K562 (cell line): ENCODE results near the gene DHDH. TPM values are rescaled to one million over a fixed set of nuclear protein-coding genes. Genes with fewer than 3 reads are reported as not detected.

ENCODE experiments used
- ATF3 ChIP-seq, 2 experiments: fragments of 450-650 bp in 1 of 2; sonication (generic) in 1 of 2; formaldehyde crosslinking in 1 of 2; IDR thresholded peaks in 1 of 2; conservative IDR thresholded peaks in 1 of 2; 2 replicates each; pipeline versions ENCODE4 v1.6.1 to v1.8.1; 2016 to 2023; ENCODE audit warnings: mild to moderate bottlenecking in 2 of 2, moderate library complexity in 2 of 2, inconsistent platforms in 1 of 2, missing genetic modification reagents in 1 of 2
- BRF2 ChIP-seq: IDR thresholded peaks from 3 replicates; pipeline ENCODE4 v1.6.1; 2011; ENCODE audit warnings: borderline replicate concordance, mild to moderate bottlenecking; ENCODE audit not compliant: insufficient read length, insufficient read depth
- DACH1 ChIP-seq: fragments of 450-650 bp; IDR thresholded peaks from 2 replicates; pipeline ENCODE4 v1.6.1; 2018; ENCODE audit not compliant: partially characterized antibody
- ERF ChIP-seq: fragments of 450-650 bp; formaldehyde crosslinking; IDR thresholded peaks from 2 replicates; pipeline ENCODE4 v1.4.0; 2020; ENCODE audit warnings: mild to moderate bottlenecking, mixed read lengths
- FOXP1 ChIP-seq: sonication (generic); formaldehyde crosslinking; IDR thresholded peaks from 2 replicates; pipeline ENCODE4 v1.8.0; 2022; ENCODE audit warnings: mild to moderate bottlenecking, missing genetic modification reagents
- HDAC3 ChIP-seq: fragments of 450-650 bp; IDR thresholded peaks from 2 replicates; pipeline ENCODE4 v1.6.1; 2018; ENCODE audit warnings: borderline replicate concordance, mild to moderate bottlenecking, moderate library complexity; ENCODE audit not compliant: partially characterized antibody
- HNRNPH1 ChIP-seq: fragments of 200-400 bp; formaldehyde crosslinking; optimal IDR thresholded peaks from 2 replicates; pipeline ENCODE3; 2017; ENCODE audit warnings: low read depth, mild to moderate bottlenecking, low read length, moderate library complexity
- KDM4B ChIP-seq, 2 experiments: fragments of 450-650 bp in 1 of 2; sonication (generic) in 1 of 2; IDR thresholded peaks; 2 replicates each; pipeline ENCODE4 v1.6.1; 2016 to 2017; ENCODE audit warnings: borderline replicate concordance in 2 of 2, antibody characterized with exemption in 1 of 2, low read depth in 1 of 2, mild to moderate bottlenecking in 1 of 2
- MBD2 ChIP-seq: sonication (generic); IDR thresholded peaks from 2 replicates; pipeline ENCODE4 v1.6.1; 2016; ENCODE audit warnings: low read depth, borderline replicate concordance
- NCOA4 ChIP-seq: fragments of 450-650 bp; IDR thresholded peaks from 2 replicates; pipeline ENCODE4 v1.6.1; 2018; ENCODE audit warnings: mild to moderate bottlenecking; ENCODE audit not compliant: partially characterized antibody
- PCBP1 ChIP-seq: fragments of 200-400 bp; formaldehyde crosslinking; IDR thresholded peaks from 2 replicates; pipeline ENCODE4 v1.6.1; 2018; ENCODE audit warnings: mild to moderate bottlenecking, low read depth, low read length; ENCODE audit not compliant: poor library complexity, severe bottlenecking
- PHTF2 ChIP-seq: fragments of 250-450 bp; sonication (Bioruptor Pico); IDR thresholded peaks from 2 replicates; pipeline ENCODE4 v1.5.0; 2021; ENCODE audit warnings: mild to moderate bottlenecking
- SMARCA5 ChIP-seq: fragments of 450-650 bp; IDR thresholded peaks from 2 replicates; pipeline ENCODE4 v1.6.1; 2016
- SP1 ChIP-seq: sonication (generic); formaldehyde crosslinking; IDR thresholded peaks from 2 replicates; pipeline ENCODE4 v1.8.1; 2022; ENCODE audit warnings: mild to moderate bottlenecking, missing genetic modification reagents
- SREBF2 ChIP-seq: sonication (generic); formaldehyde crosslinking; IDR thresholded peaks from 2 replicates; pipeline ENCODE4 v1.4.0; 2020; ENCODE audit warnings: mild to moderate bottlenecking, missing genetic modification reagents
- TCFL5 ChIP-seq: fragments of 250-450 bp; sonication (Bioruptor Pico); conservative IDR thresholded peaks from 2 replicates; pipeline ENCODE4 v1.6.1; 2021; ENCODE audit warnings: mild to moderate bottlenecking, moderate library complexity, matching md5 sums
- TEAD2 ChIP-seq: fragments of 450-650 bp; IDR thresholded peaks from 2 replicates; pipeline ENCODE4 v1.6.1; 2016; ENCODE audit warnings: missing genetic modification characterization, control low read depth, missing compliant biosample characterization
- TFAP4 ChIP-seq: sonication (generic); formaldehyde crosslinking; IDR thresholded peaks from 2 replicates; pipeline ENCODE4 v1.8.0; 2022; ENCODE audit warnings: missing genetic modification reagents, mild to moderate bottlenecking, moderate library complexity, borderline replicate concordance
- TFE3 ChIP-seq: fragments of 450-650 bp; formaldehyde crosslinking; IDR thresholded peaks from 2 replicates; pipeline ENCODE4 v1.4.0; 2020; ENCODE audit warnings: mild to moderate bottlenecking, mixed read lengths
- ZNF311 ChIP-seq: fragments of 250-450 bp; sonication (Bioruptor Pico); IDR thresholded peaks from 2 replicates; pipeline ENCODE4 v1.4.0; 2020; ENCODE audit warnings: mild to moderate bottlenecking, moderate library complexity
- ZNF316 ChIP-seq: fragments of 450-650 bp; IDR thresholded peaks from 2 replicates; pipeline ENCODE4 v1.6.1; 2016
- ZNF79 ChIP-seq: fragments of 250-450 bp; sonication (Bioruptor Pico); IDR thresholded peaks from 2 replicates; pipeline ENCODE4 v1.4.0; 2020; ENCODE audit warnings: low read depth, mild to moderate bottlenecking, moderate library complexity
- polyA plus RNA-seq, 8 experiments: library from polyadenylated mRNA; depleted of rRNA in 4 of 8; stranded (reverse) in 5 of 8; unstranded in 3 of 8; fragments of >200 nt; fragmentation: Nextera tagmentation in 2 of 8; fragmentation: Illumina TruSeq in 1 of 8; extraction: Ambion mirVana in 2 of 8; extraction: Trizol in 1 of 8; gene quantifications; 2 replicates each; pipeline versions ENCODE4 v1.2.1 to v1.2.3, GENCODE V29; 2011 to 2014; ENCODE audit warnings: inconsistent platforms in 1 of 8, missing spikeins in 1 of 8
- total RNA-seq, 7 experiments: library from RNA; depleted of rRNA in 6 of 7; stranded (reverse); fragments of >200 nt in 6 of 7; fragmentation: Illumina TruSeq in 2 of 7; extraction: Trizol in 2 of 7; gene quantifications; 2 replicates each; pipeline versions ENCODE4 v1.2.1 to v1.2.3, GENCODE V29; 2011 to 2021; ENCODE audit warnings: low replicate concordance in 1 of 7

The DHDH gene
- total and polyA plus RNA-seq, 9 of the 15 experiments (the other 6 are each of a cell fraction or from before 2014, with no cell fraction given) = 0.37 to 1.9 (median 0.87) TPM

- TF ChIP-seq ATF3 (IDR thresholded peaks at IDR 0.05) (peak; percentile 98), ATF3 (CRISPR knock-in tag; conservative IDR thresholded peaks at IDR 0.05) (peak; percentile 95), SREBF2 (CRISPR knock-in tag) (no peak), ERF (CRISPR knock-in tag) (0 out of 2 replicates have a peak, but pooled peaks have one; percentile 10), TFAP4 (CRISPR knock-in tag) (peak; percentile 77), TCFL5 (CRISPR knock-in tag) (no peak), ZNF316 (peak; percentile 99), KDM4B (IDR thresholded peaks at IDR 0.05; ENCODE audit: borderline replicate concordance in 2 of 2, low read depth in 1 of 2) (peak in 1 of 2 experiments; percentile 84; a peak in 1 of 4 replicates), HNRNPH1 (no peak), SMARCA5 (no peak), ZNF79 (0 out of 2 replicates have a peak, but pooled peaks have one; percentile 34), TFE3 (CRISPR knock-in tag) (peak; percentile 0; the same call in 1 of the 2 replicates), DACH1 (no peak), ZNF311 (CRISPR knock-in tag) (peak; percentile 78), BRF2 (no peak), HDAC3 (peak; percentile 77), SP1 (CRISPR knock-in tag) (peak; percentile 66), FOXP1 (CRISPR knock-in tag) (peak; percentile 75; the same call in 1 of the 2 replicates), NCOA4 (peak; percentile 21), PHTF2 (CRISPR knock-in tag) (peak; percentile 41; the same call in 1 of the 2 replicates), TEAD2 (tag) (no peak), MBD2 (peak; percentile 71), PCBP1 (no peak)
Measured at GRCh38 chr19:48963371-48964204, 30.1 kb downstream of the DHDH start (continued).
